PC-9 (cell line): ENCODE data around the gene NT5DC3. TPM values are rescaled to one million over a fixed set of nuclear protein-coding genes. Genes with fewer than 3 reads are reported as not detected.
A peak's percentile ranks its signal among the peaks of the same experiment; 100 is the strongest.

ENCODE experiments used
- BruUV-seq: library from RNA; stranded (reverse); fragments of 400-500 nt; replicated peaks from 2 replicates; lab custom pipeline; 2021; lab: Mats Ljungman, UMichigan
- CTCF ChIA-PET: fragments of 300-600 bp; sonication (Branson Sonifier 250); formaldehyde crosslinking; loops from one replicate; lab custom pipeline; 2022; ENCODE audit warnings: antibody characterized with exemption; lab: Charles Lee
- POLR2A ChIA-PET: fragments of 300-600 bp; sonication (Branson Sonifier 250); formaldehyde crosslinking; loops from one replicate; lab custom pipeline; 2022; ENCODE audit warnings: antibody characterized with exemption; ENCODE audit not compliant: unreplicated experiment; lab: Charles Lee
- DNase-seq, 2 experiments: peaks; one replicate each; pipeline versions ENCODE4 v3.0.0 to v3.0.0-alpha.2; 2015 to 2022; ENCODE audit warnings: mixed read lengths in 1 of 2
- H2AFZ ChIP-seq: fragments of 200-600 bp; sonication (generic); 2 replicates; pipeline ENCODE4 v1.8.1; 2017; ENCODE audit warnings: antibody characterized with exemption
- H3F3A ChIP-seq: fragments of 200-600 bp; sonication (generic); 2 replicates; pipeline ENCODE4 v1.8.1; 2017; ENCODE audit warnings: antibody characterized with exemption, mild to moderate bottlenecking, low read depth; ENCODE audit not compliant: insufficient read depth
- H3K27ac ChIP-seq: fragments of 200-600 bp; sonication (generic); 2 replicates; pipeline ENCODE4 v1.6.1; 2016; ENCODE audit warnings: mixed run types
- H3K27me3 ChIP-seq: fragments of 200-600 bp; sonication (generic); 2 replicates; pipeline ENCODE4 v1.6.1; 2016; ENCODE audit warnings: low read depth, mixed run types; ENCODE audit not compliant: insufficient read depth
- H3K36me3 ChIP-seq: fragments of 200-600 bp; sonication (generic); 2 replicates; pipeline ENCODE4 v1.6.1; 2016; ENCODE audit warnings: low read depth, mixed run types
- H3K4me1 ChIP-seq: fragments of 200-600 bp; sonication (generic); replicated peaks from 2 replicates; pipeline ENCODE4 v1.6.1; 2016; ENCODE audit warnings: mixed run types; ENCODE audit not compliant: insufficient read depth
- H3K4me2 ChIP-seq: fragments of 200-600 bp; sonication (generic); 2 replicates; pipeline ENCODE4 v1.6.1; 2017; ENCODE audit warnings: mixed run types
- H3K4me3 ChIP-seq: fragments of 200-600 bp; sonication (generic); 2 replicates; pipeline ENCODE4 v1.6.1; 2016; ENCODE audit warnings: mixed run types
- H3K79me2 ChIP-seq: fragments of 200-600 bp; sonication (generic); 2 replicates; pipeline ENCODE4 v1.6.1; 2017; ENCODE audit warnings: low read depth, mixed run types
- H3K9me2 ChIP-seq: fragments of 200-600 bp; sonication (generic); 2 replicates; pipeline ENCODE4 v1.8.1; 2017; ENCODE audit warnings: mild to moderate bottlenecking; ENCODE audit not compliant: insufficient read depth
- H3K9me3 ChIP-seq: fragments of 200-600 bp; sonication (generic); 2 replicates; pipeline ENCODE4 v1.8.1; 2016; ENCODE audit warnings: low read depth; ENCODE audit not compliant: insufficient read depth
- H4K20me1 ChIP-seq: fragments of 200-600 bp; sonication (generic); 2 replicates; pipeline ENCODE4 v1.8.1; 2017; ENCODE audit not compliant: insufficient read depth
- CTCF ChIP-seq: fragments of 200-600 bp; sonication (generic); conservative IDR thresholded peaks from 2 replicates; pipeline ENCODE4 v1.6.1; 2017; ENCODE audit warnings: mixed run types, antibody characterized with exemption, mild to moderate bottlenecking, moderate library complexity
- EZH2 ChIP-seq: fragments of 200-600 bp; sonication (generic); IDR thresholded peaks from 2 replicates; pipeline ENCODE4 v1.8.0; 2017; ENCODE audit warnings: antibody characterized with exemption, low read depth
- intact Hi-C: fragments of 100-400 bp; cut with micrococcal nuclease; formaldehyde crosslinking; loops from one replicate; pipeline ENCODE4 v1.10.0; 2022; ENCODE audit not compliant: unreplicated experiment
- total RNA-seq: library from RNA; stranded (reverse); gene quantifications from 2 replicates; pipeline ENCODE4 v1.2.3, GENCODE V29; 2021

Gene NT5DC3
- total RNA-seq, 1 experiment from 2014 or later = 13.2 TPM

- Histone ChIP-seq H2AFZ (no peak overlapping the region), H3K4me3 (no peak overlapping the region), H3K27me3 (no peaks in the 10 kb centered on the region), H3F3A (no peaks in the 10 kb centered on the region), H4K20me1 (no peaks in the 10 kb centered on the region), H3K4me1 (no peaks in the 10 kb centered on the region), H3K9me3 (no peaks in the 10 kb centered on the region), H3K9me2 (no peaks in the 10 kb centered on the region), H3K27ac (no peak overlapping the region), H3K4me2 (no peak overlapping the region), H3K36me3 (no peaks in the 10 kb centered on the region), H3K79me2 (no peaks in the 10 kb centered on the region)
- no peak for TF ChIP-seq CTCF
- no peak for TF ChIP-seq EZH2
- intact Hi-C loops = loop anchor here (10.0 kb wide), 1 partner anchor 381 kb away; the partner anchor contains the start of gene C12orf42
- CTCF ChIA-PET = no interaction called here
- BruUV-seq = no TSS peak
- POLR2A ChIA-PET = no interaction called here
- DNase-seq = no peak
Observed at GRCh38 chr12:103875666-103876065, 34.6 kb upstream of the NT5DC3 start.

GRCh38 chr12:103868215-103868614 lies 27.2 kb upstream of the NT5DC3 start:
- no peak overlapping the region for H3K4me2 ChIP-seq
- no peaks in the 10 kb centered on the region for H3K36me3 ChIP-seq
- no peaks in the 10 kb centered on the region for H3K27me3 ChIP-seq
- no peak for DNase-seq
- no peaks in the 10 kb centered on the region for H3K4me1 ChIP-seq
- H3K9me3 ChIP-seq = no peaks in the 10 kb centered on the region
- no TSS peak for BruUV-seq
- no peaks in the 10 kb centered on the region for H4K20me1 ChIP-seq
- H3F3A ChIP-seq = no peaks in the 10 kb centered on the region
- H3K4me3 ChIP-seq = no peak overlapping the region
- intact Hi-C loops = loop anchor here (5.0 kb wide), 1 partner anchor 291 kb away; no protein-coding TSS in a partner anchor
- H2AFZ ChIP-seq = no peak overlapping the region
- H3K79me2 ChIP-seq = no peaks in the 10 kb centered on the region
- TF ChIP-seq CTCF (no peak), EZH2 (no peak)
- no peaks in the 10 kb centered on the region for H3K9me2 ChIP-seq
- ChIA-PET CTCF (no interaction called here), POLR2A (no interaction called here)
- H3K27ac ChIP-seq = no peak overlapping the region

GRCh38 chr12:103865151-103865730 lies 24.2 kb upstream of the NT5DC3 start:
- peaks cover 9% of the 10 kb centered on the region; the same call in 1 of the 2 replicates for H3F3A ChIP-seq
- no peaks in the 10 kb centered on the region for H3K9me3 ChIP-seq
- H3K4me2 ChIP-seq = no peak overlapping the region
- H4K20me1 ChIP-seq = no peaks in the 10 kb centered on the region
- H2AFZ ChIP-seq = no peak overlapping the region
- H3K4me3 ChIP-seq = no peak overlapping the region
- DNase-seq = peak in 1 of 2 experiments; percentile 40
- ChIA-PET CTCF (no interaction called here), POLR2A (no interaction called here)
- TF ChIP-seq CTCF (no peak), EZH2 (no peak)
- H3K79me2 ChIP-seq = no peaks in the 10 kb centered on the region
- H3K4me1 ChIP-seq = peaks cover 15% of the 10 kb centered on the region; the same call in 1 of the 2 replicates
- intact Hi-C loops = loop anchor here (5.0 kb wide), 1 partner anchor 288 kb away; no protein-coding TSS in a partner anchor
- no peaks in the 10 kb centered on the region for H3K36me3 ChIP-seq
- no peaks in the 10 kb centered on the region for H3K9me2 ChIP-seq
- no peak overlapping the region for H3K27ac ChIP-seq
- no peaks in the 10 kb centered on the region for H3K27me3 ChIP-seq
- no TSS peak for BruUV-seq
